ENCODE data around the gene DUSP6. TPM values are rescaled to one million over a fixed set of nuclear protein-coding genes. Genes with fewer than 3 reads are reported as not detected.

DUSP6 gene
- total RNA-seq: 128 and 131 TPM in 2 replicates

GRCh38 chr12:89352492-89353187, at the start of gene DUSP6:
Gene DUSP6, minus strand, starts transcription at chr12:89352501. Its CDS starts 462 bp downstream, at chr12:89352039.

Other genes starting within 250 kb of the DUSP6 start
- 8.0 and 8.5 TPM in 2 replicates for gene GALNT4, start 172.3 kb upstream of the DUSP6 start, total RNA-seq
- 7.1 and 8.7 TPM in 2 replicates for gene POC1B, start 173.5 kb upstream of the DUSP6 start, total RNA-seq

Measured in cardiac ventricle fibroblast (primary cell).